DND-41 (cell line): ENCODE data around the gene MDM2.

ENCODE experiments used
- EZH2 ChIP-seq: IDR thresholded peaks from 3 replicates; pipeline ENCODE4 v1.6.1; 2012; ENCODE audit warnings: borderline replicate concordance, low read depth, mild to moderate bottlenecking, moderate library complexity, low read length, inconsistent platforms; ENCODE audit not compliant: severe bottlenecking
- TF ChIP-seq, protein P1 (sequence below): IDR thresholded peaks from 2 replicates; pipeline ENCODE4 v1.5.1; 2012; ENCODE audit warnings: borderline replicate concordance, low read length, moderate library complexity, mild to moderate bottlenecking; ENCODE audit not compliant: poor library complexity, severe bottlenecking; ENCODE audit errors: extremely low read depth

DNA sequence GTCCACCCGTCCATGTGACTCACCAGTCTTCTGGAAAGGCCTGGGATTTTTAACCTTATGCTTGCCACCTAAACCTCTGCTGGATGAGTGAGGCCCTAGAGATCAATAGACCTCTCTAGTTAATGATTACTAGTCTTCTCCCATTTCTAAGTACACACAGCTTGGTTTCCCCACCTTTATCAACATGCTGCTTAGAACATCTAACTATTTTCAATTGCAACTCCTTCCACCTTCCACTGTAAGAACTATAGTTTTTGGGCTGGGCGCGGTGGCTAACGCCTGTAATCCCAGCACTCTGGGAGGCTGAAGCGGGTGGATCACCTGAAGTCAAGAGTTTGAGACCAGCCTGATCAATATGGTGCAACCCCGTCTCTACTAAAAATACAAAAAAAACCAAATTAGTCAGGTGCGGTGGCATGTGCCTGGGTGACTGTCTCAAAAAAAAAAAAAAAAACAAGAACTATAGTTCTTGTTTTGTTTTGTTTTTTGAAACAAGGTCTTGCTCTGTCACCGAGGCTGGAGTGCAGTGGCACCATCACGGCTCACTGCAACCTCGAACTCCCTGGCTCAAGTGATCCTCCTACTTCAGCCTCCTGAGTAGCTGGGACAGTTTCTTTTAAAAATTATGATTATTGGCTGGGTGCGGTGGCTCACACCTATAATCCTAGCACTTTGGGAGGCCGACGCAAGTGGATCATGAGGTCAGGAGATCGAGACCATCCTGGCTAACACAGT, 18.7 kb upstream of the MDM2 start:
- TF ChIP-seq, protein P1, sequence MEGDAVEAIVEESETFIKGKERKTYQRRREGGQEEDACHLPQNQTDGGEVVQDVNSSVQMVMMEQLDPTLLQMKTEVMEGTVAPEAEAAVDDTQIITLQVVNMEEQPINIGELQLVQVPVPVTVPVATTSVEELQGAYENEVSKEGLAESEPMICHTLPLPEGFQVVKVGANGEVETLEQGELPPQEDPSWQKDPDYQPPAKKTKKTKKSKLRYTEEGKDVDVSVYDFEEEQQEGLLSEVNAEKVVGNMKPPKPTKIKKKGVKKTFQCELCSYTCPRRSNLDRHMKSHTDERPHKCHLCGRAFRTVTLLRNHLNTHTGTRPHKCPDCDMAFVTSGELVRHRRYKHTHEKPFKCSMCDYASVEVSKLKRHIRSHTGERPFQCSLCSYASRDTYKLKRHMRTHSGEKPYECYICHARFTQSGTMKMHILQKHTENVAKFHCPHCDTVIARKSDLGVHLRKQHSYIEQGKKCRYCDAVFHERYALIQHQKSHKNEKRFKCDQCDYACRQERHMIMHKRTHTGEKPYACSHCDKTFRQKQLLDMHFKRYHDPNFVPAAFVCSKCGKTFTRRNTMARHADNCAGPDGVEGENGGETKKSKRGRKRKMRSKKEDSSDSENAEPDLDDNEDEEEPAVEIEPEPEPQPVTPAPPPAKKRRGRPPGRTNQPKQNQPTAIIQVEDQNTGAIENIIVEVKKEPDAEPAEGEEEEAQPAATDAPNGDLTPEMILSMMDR = no peak
- TF ChIP-seq EZH2 = no peak
